ENCODE measurements around the gene GABBR1.

Gene GABBR1

GRCh38 chr6:29628419-29629281 is 4.3 kb downstream of the GABBR1 start (continued):
- TF ChIP-seq, protein P1, sequence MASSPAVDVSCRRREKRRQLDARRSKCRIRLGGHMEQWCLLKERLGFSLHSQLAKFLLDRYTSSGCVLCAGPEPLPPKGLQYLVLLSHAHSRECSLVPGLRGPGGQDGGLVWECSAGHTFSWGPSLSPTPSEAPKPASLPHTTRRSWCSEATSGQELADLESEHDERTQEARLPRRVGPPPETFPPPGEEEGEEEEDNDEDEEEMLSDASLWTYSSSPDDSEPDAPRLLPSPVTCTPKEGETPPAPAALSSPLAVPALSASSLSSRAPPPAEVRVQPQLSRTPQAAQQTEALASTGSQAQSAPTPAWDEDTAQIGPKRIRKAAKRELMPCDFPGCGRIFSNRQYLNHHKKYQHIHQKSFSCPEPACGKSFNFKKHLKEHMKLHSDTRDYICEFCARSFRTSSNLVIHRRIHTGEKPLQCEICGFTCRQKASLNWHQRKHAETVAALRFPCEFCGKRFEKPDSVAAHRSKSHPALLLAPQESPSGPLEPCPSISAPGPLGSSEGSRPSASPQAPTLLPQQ (tag by site-specific recombination; IDR thresholded peaks at IDR 0.05) = peak; percentile 74
- TF ChIP-seq KLF8 (tag by site-specific recombination; IDR thresholded peaks at IDR 0.05) (no peak; the same call in none of the 2 replicates), ZNF350 (tag by site-specific recombination; IDR thresholded peaks at IDR 0.05) (no peak), ZNF501 (tag by site-specific recombination; IDR thresholded peaks at IDR 0.05) (peak; percentile 66; the same call in 1 of the 2 replicates), SCRT1 (tag by site-specific recombination; IDR thresholded peaks at IDR 0.05; ENCODE audit: borderline replicate concordance) (no peak), BCL11A (tag by site-specific recombination; IDR thresholded peaks at IDR 0.05; ENCODE audit: low read depth) (no peak), ZNF112 (tag by site-specific recombination; IDR thresholded peaks at IDR 0.05) (no peak), ZNF555 (tag by site-specific recombination; conservative IDR thresholded peaks at IDR 0.05) (no peak), KLF9 (tag by site-specific recombination; IDR thresholded peaks at IDR 0.05; ENCODE audit: low read depth) (no peak), ATF2 (tag by site-specific recombination; IDR thresholded peaks at IDR 0.05; ENCODE audit: low read depth) (no peak), ZNF600 (tag by site-specific recombination; IDR thresholded peaks at IDR 0.05) (peak; percentile 99), ZNF664 (tag by site-specific recombination; IDR thresholded peaks at IDR 0.05) (no peak), MZF1 (tag by site-specific recombination; IDR thresholded peaks at IDR 0.05; ENCODE audit: borderline replicate concordance) (no peak; the same call in 1 of the 2 replicates), ZNF677 (tag by site-specific recombination; IDR thresholded peaks at IDR 0.05) (no peak), SCRT2 (tag by site-specific recombination; IDR thresholded peaks at IDR 0.05) (peak; percentile 84), ZNF529 (tag by site-specific recombination; IDR thresholded peaks at IDR 0.05; ENCODE audit: insufficient replicate concordance) (no peak), ZIC2 (tag by site-specific recombination; IDR thresholded peaks at IDR 0.05) (peak; percentile 90), HOXD13 (CRISPR knock-in tag; IDR thresholded peaks at IDR 0.05; ENCODE audit: borderline replicate concordance) (no peak), ZNF558 (tag by site-specific recombination; IDR thresholded peaks at IDR 0.05) (no peak), ZNF416 (tag by site-specific recombination; IDR thresholded peaks at IDR 0.05) (no peak), SP7 (tag by site-specific recombination; IDR thresholded peaks at IDR 0.05) (peak; percentile 78), ZNF521 (tag by site-specific recombination; IDR thresholded peaks at IDR 0.05) (no peak), ZFHX2 (tag by site-specific recombination; conservative IDR thresholded peaks at IDR 0.05) (peak; percentile 12; the same call in 1 of the 2 replicates), ZSCAN30 (tag by site-specific recombination; IDR thresholded peaks at IDR 0.05) (peak; percentile 73)
- TF ChIP-seq, protein P2, sequence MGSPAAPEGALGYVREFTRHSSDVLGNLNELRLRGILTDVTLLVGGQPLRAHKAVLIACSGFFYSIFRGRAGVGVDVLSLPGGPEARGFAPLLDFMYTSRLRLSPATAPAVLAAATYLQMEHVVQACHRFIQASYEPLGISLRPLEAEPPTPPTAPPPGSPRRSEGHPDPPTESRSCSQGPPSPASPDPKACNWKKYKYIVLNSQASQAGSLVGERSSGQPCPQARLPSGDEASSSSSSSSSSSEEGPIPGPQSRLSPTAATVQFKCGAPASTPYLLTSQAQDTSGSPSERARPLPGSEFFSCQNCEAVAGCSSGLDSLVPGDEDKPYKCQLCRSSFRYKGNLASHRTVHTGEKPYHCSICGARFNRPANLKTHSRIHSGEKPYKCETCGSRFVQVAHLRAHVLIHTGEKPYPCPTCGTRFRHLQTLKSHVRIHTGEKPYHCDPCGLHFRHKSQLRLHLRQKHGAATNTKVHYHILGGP (tag by site-specific recombination; IDR thresholded peaks at IDR 0.05) = no peak
- TF ChIP-seq, protein P3, sequence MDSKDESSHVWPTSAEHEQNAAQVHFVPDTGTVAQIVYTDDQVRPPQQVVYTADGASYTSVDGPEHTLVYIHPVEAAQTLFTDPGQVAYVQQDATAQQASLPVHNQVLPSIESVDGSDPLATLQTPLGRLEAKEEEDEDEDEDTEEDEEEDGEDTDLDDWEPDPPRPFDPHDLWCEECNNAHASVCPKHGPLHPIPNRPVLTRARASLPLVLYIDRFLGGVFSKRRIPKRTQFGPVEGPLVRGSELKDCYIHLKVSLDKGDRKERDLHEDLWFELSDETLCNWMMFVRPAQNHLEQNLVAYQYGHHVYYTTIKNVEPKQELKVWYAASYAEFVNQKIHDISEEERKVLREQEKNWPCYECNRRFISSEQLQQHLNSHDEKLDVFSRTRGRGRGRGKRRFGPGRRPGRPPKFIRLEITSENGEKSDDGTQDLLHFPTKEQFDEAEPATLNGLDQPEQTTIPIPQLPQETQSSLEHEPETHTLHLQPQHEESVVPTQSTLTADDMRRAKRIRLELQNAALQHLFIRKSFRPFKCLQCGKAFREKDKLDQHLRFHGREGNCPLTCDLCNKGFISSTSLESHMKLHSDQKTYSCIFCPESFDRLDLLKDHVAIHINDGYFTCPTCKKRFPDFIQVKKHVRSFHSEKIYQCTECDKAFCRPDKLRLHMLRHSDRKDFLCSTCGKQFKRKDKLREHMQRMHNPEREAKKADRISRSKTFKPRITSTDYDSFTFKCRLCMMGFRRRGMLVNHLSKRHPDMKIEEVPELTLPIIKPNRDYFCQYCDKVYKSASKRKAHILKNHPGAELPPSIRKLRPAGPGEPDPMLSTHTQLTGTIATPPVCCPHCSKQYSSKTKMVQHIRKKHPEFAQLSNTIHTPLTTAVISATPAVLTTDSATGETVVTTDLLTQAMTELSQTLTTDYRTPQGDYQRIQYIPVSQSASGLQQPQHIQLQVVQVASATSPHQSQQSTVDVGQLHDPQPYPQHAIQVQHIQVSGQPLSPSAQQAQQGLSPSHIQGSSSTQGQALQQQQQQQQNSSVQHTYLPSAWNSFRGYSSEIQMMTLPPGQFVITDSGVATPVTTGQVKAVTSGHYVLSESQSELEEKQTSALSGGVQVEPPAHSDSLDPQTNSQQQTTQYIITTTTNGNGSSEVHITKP (tag by site-specific recombination; IDR thresholded peaks at IDR 0.05) = peak; percentile 88; the same call in 1 of the 2 replicates
- TF ChIP-seq, protein P4, sequence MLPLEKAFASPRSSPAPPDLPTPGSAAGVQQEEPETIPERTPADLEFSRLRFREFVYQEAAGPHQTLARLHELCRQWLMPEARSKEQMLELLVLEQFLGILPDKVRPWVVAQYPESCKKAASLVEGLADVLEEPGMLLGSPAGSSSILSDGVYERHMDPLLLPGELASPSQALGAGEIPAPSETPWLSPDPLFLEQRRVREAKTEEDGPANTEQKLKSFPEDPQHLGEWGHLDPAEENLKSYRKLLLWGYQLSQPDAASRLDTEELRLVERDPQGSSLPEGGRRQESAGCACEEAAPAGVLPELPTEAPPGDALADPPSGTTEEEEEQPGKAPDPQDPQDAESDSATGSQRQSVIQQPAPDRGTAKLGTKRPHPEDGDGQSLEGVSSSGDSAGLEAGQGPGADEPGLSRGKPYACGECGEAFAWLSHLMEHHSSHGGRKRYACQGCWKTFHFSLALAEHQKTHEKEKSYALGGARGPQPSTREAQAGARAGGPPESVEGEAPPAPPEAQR (tag by site-specific recombination; IDR thresholded peaks at IDR 0.05) = no peak; the same call in 1 of the 2 replicates
- TF ChIP-seq, protein P5, sequence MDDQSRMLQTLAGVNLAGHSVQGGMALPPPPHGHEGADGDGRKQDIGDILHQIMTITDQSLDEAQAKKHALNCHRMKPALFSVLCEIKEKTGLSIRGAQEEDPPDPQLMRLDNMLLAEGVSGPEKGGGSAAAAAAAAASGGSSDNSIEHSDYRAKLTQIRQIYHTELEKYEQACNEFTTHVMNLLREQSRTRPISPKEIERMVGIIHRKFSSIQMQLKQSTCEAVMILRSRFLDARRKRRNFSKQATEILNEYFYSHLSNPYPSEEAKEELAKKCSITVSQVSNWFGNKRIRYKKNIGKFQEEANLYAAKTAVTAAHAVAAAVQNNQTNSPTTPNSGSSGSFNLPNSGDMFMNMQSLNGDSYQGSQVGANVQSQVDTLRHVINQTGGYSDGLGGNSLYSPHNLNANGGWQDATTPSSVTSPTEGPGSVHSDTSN (CRISPR knock-in tag; IDR thresholded peaks at IDR 0.05) = no peak

Measured in HEK293 (cell line).